Measurements from ENCODE around the gene MROH8.

DNA sequence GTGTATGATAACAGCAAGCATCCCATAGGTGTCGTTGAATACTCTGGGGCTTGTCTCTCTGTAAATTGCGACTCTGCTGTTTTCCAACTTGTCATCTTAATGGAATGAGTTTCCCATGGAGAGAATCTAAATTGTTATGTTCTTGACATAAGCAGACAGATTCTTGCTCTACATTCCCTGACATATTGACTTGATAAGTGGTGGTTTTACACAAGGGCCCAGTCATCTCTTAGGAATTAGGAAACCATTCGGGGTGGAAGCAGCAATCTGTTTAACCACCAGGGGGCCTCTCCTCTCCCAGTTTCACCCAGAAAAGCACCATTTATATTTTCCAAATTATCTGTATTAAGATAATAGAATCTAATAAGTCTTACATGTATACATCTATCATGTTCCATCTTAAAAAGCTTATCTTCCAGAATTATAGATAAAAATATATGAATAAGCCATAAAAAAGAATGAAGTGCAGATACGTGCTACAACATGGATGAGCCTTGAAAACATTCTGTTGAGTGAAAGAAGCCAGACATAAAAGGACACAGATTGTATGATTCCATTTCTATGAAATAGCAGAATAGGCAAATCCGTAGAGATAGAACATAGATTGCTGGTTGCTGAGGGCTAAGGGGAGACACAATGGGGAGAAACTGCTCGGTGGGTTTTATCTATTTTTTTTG is 23.1 kb upstream of the MROH8 start:
- TF ChIP-seq, protein P1, sequence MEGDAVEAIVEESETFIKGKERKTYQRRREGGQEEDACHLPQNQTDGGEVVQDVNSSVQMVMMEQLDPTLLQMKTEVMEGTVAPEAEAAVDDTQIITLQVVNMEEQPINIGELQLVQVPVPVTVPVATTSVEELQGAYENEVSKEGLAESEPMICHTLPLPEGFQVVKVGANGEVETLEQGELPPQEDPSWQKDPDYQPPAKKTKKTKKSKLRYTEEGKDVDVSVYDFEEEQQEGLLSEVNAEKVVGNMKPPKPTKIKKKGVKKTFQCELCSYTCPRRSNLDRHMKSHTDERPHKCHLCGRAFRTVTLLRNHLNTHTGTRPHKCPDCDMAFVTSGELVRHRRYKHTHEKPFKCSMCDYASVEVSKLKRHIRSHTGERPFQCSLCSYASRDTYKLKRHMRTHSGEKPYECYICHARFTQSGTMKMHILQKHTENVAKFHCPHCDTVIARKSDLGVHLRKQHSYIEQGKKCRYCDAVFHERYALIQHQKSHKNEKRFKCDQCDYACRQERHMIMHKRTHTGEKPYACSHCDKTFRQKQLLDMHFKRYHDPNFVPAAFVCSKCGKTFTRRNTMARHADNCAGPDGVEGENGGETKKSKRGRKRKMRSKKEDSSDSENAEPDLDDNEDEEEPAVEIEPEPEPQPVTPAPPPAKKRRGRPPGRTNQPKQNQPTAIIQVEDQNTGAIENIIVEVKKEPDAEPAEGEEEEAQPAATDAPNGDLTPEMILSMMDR (IDR thresholded peaks at IDR 0.05; ENCODE audit: poor library complexity): peak; percentile 79
- TF ChIP-seq EZH2 (IDR thresholded peaks at IDR 0.05; ENCODE audit: borderline replicate concordance): no peak
